Erythroblast (primary cell): ENCODE measurements around the gene EFHC1.
A peak's percentile ranks its signal among the peaks of the same experiment; 100 is the strongest.

ENCODE experiments used
- GATA1 ChIP-seq: IDR thresholded peaks from 2 replicates; pipeline ENCODE4 v1.6.1; 2011; ENCODE audit warnings: low read depth, mild to moderate bottlenecking, control low read depth, low read length, moderate library complexity
- POLR2A ChIP-seq: IDR thresholded peaks from 2 replicates; pipeline ENCODE4 v1.6.1; 2011; ENCODE audit warnings: mild to moderate bottlenecking, low read length

DNA sequence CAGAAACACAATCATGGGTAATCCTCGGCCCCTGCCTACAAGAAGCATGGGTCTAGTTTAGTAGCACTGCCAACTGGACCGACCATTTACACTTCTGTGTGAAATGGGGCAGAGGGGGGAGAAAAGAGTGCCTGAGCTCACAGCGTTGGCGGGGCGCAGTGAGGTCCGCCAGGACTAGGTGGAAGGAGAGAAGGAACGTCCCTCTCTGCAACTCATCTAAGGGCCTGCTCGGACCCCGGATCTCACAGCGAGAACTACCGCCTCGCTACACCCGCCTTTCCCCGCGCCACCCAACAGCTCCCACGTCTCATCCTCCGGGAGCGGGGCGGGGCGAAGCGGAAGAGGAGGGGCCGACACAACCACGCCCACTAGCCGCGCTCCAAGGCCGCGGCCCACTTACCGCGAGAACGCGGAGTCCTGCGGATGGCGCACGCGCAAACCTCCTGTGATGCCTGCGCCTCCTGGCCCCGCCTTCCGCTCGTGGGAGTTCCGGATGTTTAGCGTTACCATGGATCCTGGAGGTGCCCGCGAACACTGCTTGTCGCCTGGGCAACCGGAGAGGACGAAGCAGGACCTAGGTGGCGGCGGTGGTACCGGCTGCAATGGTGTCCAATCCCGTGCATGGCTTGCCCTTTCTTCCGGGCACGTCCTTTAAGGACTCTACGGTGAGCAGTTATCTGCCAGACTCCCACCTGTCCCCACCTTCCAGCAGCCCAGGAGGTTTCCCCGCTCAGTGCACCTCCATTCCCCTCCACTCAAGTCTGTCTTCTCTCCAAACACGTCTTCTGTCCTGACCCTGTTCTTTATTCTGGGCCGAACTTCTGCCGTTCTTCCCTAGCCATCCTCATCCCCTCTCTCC is at the start of gene EFHC1:
- TF ChIP-seq POLR2A (peak; percentile 96), GATA1 (no peak)
